Adrenal gland (tissue), 5 donors: ENCODE results near the gene PUS1.

Experiments used
- CTCF ChIP-seq, 6 experiments: fragments of 450-650 bp in 4 of 6; fragments of 200-600 bp in 2 of 6; sonication (generic) in 1 of 6; IDR thresholded peaks; 1 replicate in 5 of 6; 2 replicates in 1 of 6; pipeline versions ENCODE4 v1.5.1 to v1.8.0; 2016 to 2021; ENCODE audit warnings: antibody characterized with exemption in 6 of 6, mild to moderate bottlenecking in 2 of 6, moderate library complexity in 1 of 6
- POLR2A ChIP-seq, 2 donors: fragments of 450-650 bp; IDR thresholded peaks; one replicate each; pipeline ENCODE4 v1.6.1; 2017; ENCODE audit warnings: antibody characterized with exemption in 2 of 2, mild to moderate bottlenecking in 2 of 2, moderate library complexity in 1 of 2
- donor health status: DM: no; HTN: no; CAD: no.

- TF ChIP-seq CTCF (IDR thresholded peaks at IDR 0.05) (no peak), POLR2A (IDR thresholded peaks at IDR 0.05) (no peak)
Observed at GRCh38 chr12:131943876-131944275, 14.8 kb downstream of the PUS1 start.
